ENCODE results near the gene ZBBX.

ZBBX gene

DNA sequence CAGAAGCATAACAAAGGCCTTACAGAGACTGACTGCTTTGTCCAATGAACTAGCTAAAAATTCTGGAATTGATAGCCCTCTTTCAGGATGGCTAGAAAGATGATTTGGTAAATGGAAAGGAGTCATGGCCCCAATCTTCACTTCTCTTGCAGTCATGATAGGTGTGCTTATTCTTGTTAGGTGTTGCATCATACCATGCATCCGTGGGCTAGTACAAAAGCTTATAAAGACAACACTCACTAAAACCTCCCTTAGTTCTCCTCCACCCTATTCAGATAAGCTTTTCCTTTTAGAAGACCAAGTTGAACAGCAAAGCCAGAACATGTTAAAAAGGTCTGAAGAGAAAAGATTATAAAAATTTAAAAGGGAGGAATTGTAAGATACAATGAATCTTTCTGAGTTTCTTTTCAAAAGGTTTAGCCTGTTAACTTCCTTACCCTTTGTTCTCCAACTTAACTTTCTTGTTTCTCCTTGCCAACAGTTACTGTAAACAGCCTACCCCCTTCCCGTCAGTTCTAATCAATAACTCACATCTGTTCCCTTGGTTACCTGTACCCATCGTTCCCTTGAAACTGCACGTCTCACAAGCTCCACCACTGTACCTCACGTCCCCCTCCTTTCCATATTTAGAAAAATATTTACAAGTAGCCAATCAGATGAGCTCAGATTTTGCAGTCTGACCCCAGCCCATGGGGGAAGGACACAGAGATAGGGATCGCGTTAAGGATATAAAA lies 105.8 kb downstream of the ZBBX start:
- H3K4me3 ChIP-seq, result no peak overlapping the region
- no peaks in the 10 kb centered on the region for H3K36me3 ChIP-seq
- no peak for TF ChIP-seq Cebpa-rat (IDR thresholded peaks at IDR 0.05)
- H3K27ac ChIP-seq, result no peak overlapping the region
- H3K4me2 ChIP-seq, result no peak overlapping the region
- H3K9ac ChIP-seq, result no peak overlapping the region
- H4K20me1 ChIP-seq, result no peaks in the 10 kb centered on the region
- H3K27me3 ChIP-seq, result no peaks in the 10 kb centered on the region
- no peaks in the 10 kb centered on the region for H3K4me1 ChIP-seq
- no peaks in the 10 kb centered on the region for H3K9me3 ChIP-seq (replicated peaks in 1 of 11)

- Histone ChIP-seq H3K4me3 (no peak overlapping the region), H3K36me3 (no peaks in the 10 kb centered on the region), H3K9ac (no peak overlapping the region), H3K27ac (no peak overlapping the region), H3K4me2 (no peak overlapping the region), H3K4me1 (no peaks in the 10 kb centered on the region), H4K20me1 (no peaks in the 10 kb centered on the region), H3K27me3 (no peaks in the 10 kb centered on the region), H3K9me3 (replicated peaks in 1 of 11) (no peaks in the 10 kb centered on the region)
- TF ChIP-seq Cebpa-rat (IDR thresholded peaks at IDR 0.05), result no peak
These were observed 127.1 kb downstream of the ZBBX start for GRCh38 chr3:167253037-167253436.

DNA sequence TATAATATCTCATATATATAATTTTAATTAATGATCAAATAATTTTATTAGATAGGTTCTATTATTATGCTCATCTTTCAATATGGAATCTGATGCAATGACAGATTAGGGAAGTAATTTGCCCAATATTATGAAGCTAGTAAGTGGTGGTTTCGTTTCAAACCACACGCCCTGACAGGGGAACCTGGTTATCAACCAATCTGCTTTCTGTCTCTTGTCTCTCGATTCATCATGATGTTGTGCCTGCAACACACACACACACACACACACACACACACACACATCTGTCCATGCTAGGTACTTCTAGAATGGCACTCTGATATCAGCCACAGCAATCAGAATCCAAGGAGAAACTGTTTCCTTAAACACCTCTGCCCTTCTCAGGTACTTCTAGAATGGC lies 128.4 kb downstream of the ZBBX start:
- H3K4me1 ChIP-seq, result no peaks in the 10 kb centered on the region
- H3K4me3 ChIP-seq, result no peak overlapping the region
- no peaks in the 10 kb centered on the region for H3K27me3 ChIP-seq
- no peaks in the 10 kb centered on the region for H3K9me3 ChIP-seq (replicated peaks in 1 of 11)
- no peaks in the 10 kb centered on the region for H4K20me1 ChIP-seq
- TF ChIP-seq Cebpa-rat (IDR thresholded peaks at IDR 0.05), result no peak
- H3K4me2 ChIP-seq, result no peak overlapping the region
- no peak overlapping the region for H3K9ac ChIP-seq
- no peak overlapping the region for H3K27ac ChIP-seq
- H3K36me3 ChIP-seq, result no peaks in the 10 kb centered on the region

- H3K27ac ChIP-seq, result no peak overlapping the region
- H3K4me3 ChIP-seq, result no peak overlapping the region
- no peaks in the 10 kb centered on the region for H4K20me1 ChIP-seq
- no peaks in the 10 kb centered on the region for H3K36me3 ChIP-seq
- H3K4me2 ChIP-seq, result no peak overlapping the region
- H3K4me1 ChIP-seq, result no peaks in the 10 kb centered on the region
- H3K9me3 ChIP-seq (replicated peaks in 1 of 11), result peaks cover 0 to 6% (median 0%) of the 10 kb centered on the region in 11 experiments; a peak in 1 of 22 replicates
- H3K27me3 ChIP-seq, result no peaks in the 10 kb centered on the region
- H3K9ac ChIP-seq, result no peak overlapping the region
- TF ChIP-seq Cebpa-rat (IDR thresholded peaks at IDR 0.05), result no peak
These were observed 133.8 kb downstream of the ZBBX start for GRCh38 chr3:167246252-167246651.

GRCh38 chr3:167241048-167241845 lies 138.8 kb downstream of the ZBBX start:
- H3K9me3 ChIP-seq (replicated peaks in 1 of 11), result peaks cover 0 to 6% (median 0%) of the 10 kb centered on the region in 11 experiments; a peak in 1 of 22 replicates
- H4K20me1 ChIP-seq, result no peaks in the 10 kb centered on the region
- no peak for TF ChIP-seq Cebpa-rat (IDR thresholded peaks at IDR 0.05)
- no peaks in the 10 kb centered on the region for H3K4me1 ChIP-seq
- H3K4me3 ChIP-seq, result no peak overlapping the region
- H3K27ac ChIP-seq, result no peak overlapping the region
- no peak overlapping the region for H3K4me2 ChIP-seq
- H3K27me3 ChIP-seq, result no peaks in the 10 kb centered on the region
- no peak overlapping the region for H3K9ac ChIP-seq
- no peaks in the 10 kb centered on the region for H3K36me3 ChIP-seq

DNA sequence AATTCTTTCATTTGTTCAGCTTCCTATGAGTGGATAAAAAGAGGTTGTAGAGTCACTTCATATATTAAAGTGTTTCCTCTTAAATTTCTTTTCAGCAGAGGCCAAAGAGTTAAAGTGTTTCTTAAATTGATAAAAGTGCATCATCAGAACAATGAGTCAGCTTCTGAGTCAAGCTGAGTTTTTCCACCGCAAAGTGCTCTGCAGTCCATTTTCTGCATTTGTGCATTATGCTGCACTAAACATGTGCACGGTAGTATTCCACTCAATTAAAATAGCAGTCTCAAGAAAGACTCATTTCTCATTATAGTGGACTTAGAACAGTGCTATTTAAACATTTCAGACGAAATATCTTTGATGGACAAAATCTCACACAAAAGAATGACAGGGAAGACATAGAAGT lies 152.0 kb downstream of the ZBBX start:
- H3K9ac ChIP-seq, result no peak overlapping the region
- H3K4me2 ChIP-seq, result no peak overlapping the region
- H3K36me3 ChIP-seq, result no peaks in the 10 kb centered on the region
- H4K20me1 ChIP-seq, result no peaks in the 10 kb centered on the region
- H3K9me3 ChIP-seq (replicated peaks in 1 of 11), result no peaks in the 10 kb centered on the region
- no peak overlapping the region for H3K27ac ChIP-seq
- no peak overlapping the region for H3K4me3 ChIP-seq
- no peaks in the 10 kb centered on the region for H3K27me3 ChIP-seq
- no peak for TF ChIP-seq Cebpa-rat (IDR thresholded peaks at IDR 0.05)
- H3K4me1 ChIP-seq, result 0 out of 20 replicates have a peak, but pooled peaks cover 0 to 4% (median 0%) of the 10 kb centered on the region in 10 experiments

- H3K36me3 ChIP-seq, result no peaks in the 10 kb centered on the region
- TF ChIP-seq Cebpa-rat (IDR thresholded peaks at IDR 0.05), result no peak
- no peak overlapping the region for H3K4me2 ChIP-seq
- H3K9ac ChIP-seq, result no peak overlapping the region
- H3K4me1 ChIP-seq, result 0 out of 20 replicates have a peak, but pooled peaks cover 0 to 4% (median 0%) of the 10 kb centered on the region in 10 experiments
- H3K9me3 ChIP-seq (replicated peaks in 1 of 11), result no peaks in the 10 kb centered on the region
- no peaks in the 10 kb centered on the region for H4K20me1 ChIP-seq
- H3K4me3 ChIP-seq, result no peak overlapping the region
- no peak overlapping the region for H3K27ac ChIP-seq
- H3K27me3 ChIP-seq, result no peaks in the 10 kb centered on the region
These were observed 154.3 kb downstream of the ZBBX start for GRCh38 chr3:167225821-167226220.

GRCh38 chr3:167209011-167209410 lies 171.1 kb downstream of the ZBBX start:
- H3K27ac ChIP-seq, result no peak overlapping the region
- TF ChIP-seq Cebpa-rat (IDR thresholded peaks at IDR 0.05), result no peak
- no peak overlapping the region for H3K4me3 ChIP-seq
- H3K4me2 ChIP-seq, result no peak overlapping the region
- no peak overlapping the region for H3K9ac ChIP-seq
- no peaks in the 10 kb centered on the region for H3K4me1 ChIP-seq
- no peaks in the 10 kb centered on the region for H3K27me3 ChIP-seq
- H3K36me3 ChIP-seq, result no peaks in the 10 kb centered on the region
- H4K20me1 ChIP-seq, result no peaks in the 10 kb centered on the region
- no peaks in the 10 kb centered on the region; a peak in 1 of 22 replicates for H3K9me3 ChIP-seq (replicated peaks in 1 of 11)

- H3K4me3 ChIP-seq, result no peak overlapping the region
- no peaks in the 10 kb centered on the region for H3K36me3 ChIP-seq
- peaks cover 0 to 14% (median 6%) of the 10 kb centered on the region in 10 experiments; a peak in 17 of 20 replicates for H3K4me1 ChIP-seq
- H3K4me2 ChIP-seq, result peak overlapping the region in 3 of 11 experiments; percentile 19 to 48 (median 30); a peak in 4 of 22 replicates
- no peak overlapping the region for H3K27ac ChIP-seq
- H4K20me1 ChIP-seq, result no peaks in the 10 kb centered on the region
- no peak for TF ChIP-seq Cebpa-rat (IDR thresholded peaks at IDR 0.05)
- no peaks in the 10 kb centered on the region for H3K9me3 ChIP-seq (replicated peaks in 1 of 11)
- H3K9ac ChIP-seq, result no peak overlapping the region
- no peaks in the 10 kb centered on the region for H3K27me3 ChIP-seq
These were observed 177.0 kb downstream of the ZBBX start for GRCh38 chr3:167203062-167203461.

Data from BLaER1 treated with 17β-estradiol and CSF1 and Interleukin-3, amounts not matched to agents 10 nM and 100 nM (cell line).